NCI-H2107 (cell line): ENCODE results near the gene CYP4Z1.
"Not testable (repeated sequence)": the region's sequence is repeated elsewhere in the genome, so short reads cannot be mapped to it uniquely, and the experiment has no call there.

Source experiments
- DNase-seq: peaks from one replicate; lab custom pipeline; 2025; lab: John Stamatoyannopoulos, UW

CYP4Z1 gene, protein sequence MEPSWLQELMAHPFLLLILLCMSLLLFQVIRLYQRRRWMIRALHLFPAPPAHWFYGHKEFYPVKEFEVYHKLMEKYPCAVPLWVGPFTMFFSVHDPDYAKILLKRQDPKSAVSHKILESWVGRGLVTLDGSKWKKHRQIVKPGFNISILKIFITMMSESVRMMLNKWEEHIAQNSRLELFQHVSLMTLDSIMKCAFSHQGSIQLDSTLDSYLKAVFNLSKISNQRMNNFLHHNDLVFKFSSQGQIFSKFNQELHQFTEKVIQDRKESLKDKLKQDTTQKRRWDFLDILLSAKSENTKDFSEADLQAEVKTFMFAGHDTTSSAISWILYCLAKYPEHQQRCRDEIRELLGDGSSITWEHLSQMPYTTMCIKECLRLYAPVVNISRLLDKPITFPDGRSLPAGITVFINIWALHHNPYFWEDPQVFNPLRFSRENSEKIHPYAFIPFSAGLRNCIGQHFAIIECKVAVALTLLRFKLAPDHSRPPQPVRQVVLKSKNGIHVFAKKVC

DNA sequence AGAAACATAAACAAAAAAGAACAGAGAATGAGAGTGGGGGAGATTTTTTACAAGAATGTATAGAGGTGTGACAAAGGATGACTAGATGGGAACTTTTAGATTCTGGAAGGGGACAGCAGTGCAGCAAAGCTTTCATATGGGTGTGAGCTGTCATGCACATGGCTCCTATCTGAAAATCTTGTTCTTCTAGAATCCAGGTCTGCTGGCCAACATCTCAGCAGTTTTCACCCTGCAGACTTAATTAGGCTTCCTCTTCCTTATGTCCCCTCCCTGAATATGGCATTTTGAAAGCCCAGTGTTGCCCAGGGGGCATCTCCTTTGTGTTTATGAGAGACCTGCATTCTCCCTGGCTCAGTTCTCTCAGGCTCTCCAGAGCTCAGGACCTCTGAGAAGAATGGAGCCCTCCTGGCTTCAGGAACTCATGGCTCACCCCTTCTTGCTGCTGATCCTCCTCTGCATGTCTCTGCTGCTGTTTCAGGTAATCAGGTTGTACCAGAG lies at the start of gene CYP4Z1:
Gene CYP4Z1 (plus strand): TSS at position 135 of the 498 bp plus-strand sequence. CDS start 260 bp downstream, at position 395.
- no peak for DNase-seq

DNA sequence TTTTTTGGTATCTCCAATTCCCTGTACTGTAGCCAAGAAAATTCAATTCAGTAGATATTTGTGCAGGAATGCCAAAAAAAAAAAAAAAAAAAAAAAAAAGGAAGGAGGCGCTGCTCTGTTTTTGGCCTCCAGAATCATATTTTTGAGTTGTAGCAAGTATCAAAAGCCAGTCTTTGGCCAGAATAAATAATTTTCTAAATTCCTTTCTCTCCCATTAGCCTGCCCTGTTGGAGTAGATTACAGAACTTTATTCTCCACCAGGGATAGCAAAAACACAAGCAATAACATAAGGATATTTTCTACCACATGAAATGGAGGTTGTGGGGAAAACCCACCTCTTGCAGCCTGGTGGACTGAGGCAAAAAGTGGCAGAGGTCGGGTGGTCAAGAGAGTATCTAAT lies 46.0 kb upstream of the CYP4Z1 start:
- DNase-seq = no peak

DNA sequence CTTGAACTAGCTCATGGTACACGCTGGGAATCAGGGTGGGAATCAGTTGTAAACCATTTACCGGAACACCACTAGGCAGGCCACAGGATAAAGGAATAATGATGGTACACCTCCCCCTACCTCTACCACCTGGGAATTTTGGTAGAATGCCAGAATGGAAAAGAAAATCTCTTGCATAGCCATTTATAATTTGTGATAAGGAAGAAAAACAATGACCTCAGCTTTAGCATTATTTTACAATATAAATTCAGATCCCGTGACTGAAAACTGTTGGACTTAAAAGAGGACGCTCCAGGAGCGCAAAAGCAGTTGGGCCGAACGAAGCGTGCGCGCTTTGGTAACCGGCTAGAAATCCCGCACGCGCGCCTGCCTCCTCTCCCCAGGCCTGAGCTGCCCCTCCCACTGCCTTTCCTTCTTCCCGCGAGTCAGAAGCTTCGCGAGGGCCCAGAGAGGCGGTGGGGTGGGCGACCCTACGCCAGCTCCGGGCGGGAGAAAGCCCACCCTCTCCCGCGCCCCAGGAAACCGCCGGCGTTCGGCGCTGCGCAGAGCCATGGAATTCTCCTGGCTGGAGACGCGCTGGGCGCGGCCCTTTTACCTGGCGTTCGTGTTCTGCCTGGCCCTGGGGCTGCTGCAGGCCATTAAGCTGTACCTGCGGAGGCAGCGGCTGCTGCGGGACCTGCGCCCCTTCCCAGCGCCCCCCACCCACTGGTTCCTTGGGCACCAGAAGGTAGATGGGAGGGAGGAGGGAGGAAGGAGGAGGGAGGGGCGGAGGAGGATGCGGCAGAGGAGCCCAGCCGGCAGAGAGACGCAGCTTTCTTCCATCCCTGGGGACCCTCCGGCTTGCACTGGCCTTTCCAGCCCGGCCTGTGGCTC lies 43.5 kb upstream of the CYP4Z1 start, which contains the start of gene CYP4X1:
Gene CYP4X1 (plus strand): TSS at position 402 of the 873 bp plus-strand sequence. CDS start 149 bp downstream, at position 551.
- no peak for DNase-seq

DNA sequence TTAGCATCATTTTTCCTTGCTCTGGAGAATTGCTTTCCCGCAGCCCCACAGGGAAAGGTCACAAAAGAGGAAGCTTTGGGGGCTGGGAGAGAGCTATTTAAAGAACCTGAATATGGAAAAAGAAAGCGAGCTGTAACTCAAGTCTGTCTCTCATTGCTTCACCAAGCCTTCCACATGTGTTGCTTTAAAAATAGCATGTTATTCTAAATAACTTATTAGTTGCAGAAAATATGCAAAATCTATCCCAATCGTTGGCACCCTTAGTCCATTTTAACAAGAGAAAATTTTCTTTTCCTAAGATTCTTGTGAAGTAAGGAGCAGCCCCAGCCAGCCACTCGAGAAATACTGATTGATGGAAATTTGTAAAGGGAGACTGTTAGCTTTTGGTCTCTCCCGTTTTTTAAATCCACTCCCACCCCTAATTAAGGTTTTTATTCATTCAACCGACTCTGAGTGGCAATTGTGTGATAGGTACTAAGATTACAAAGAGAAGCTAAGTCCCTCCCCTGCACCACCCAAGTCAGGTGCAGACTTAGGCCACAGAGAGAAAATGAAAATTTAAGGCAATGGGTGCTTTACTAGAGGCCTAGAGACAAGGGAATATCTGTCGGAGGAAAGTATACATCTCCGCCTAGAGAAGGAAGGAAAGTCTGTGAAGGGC lies 42.8 kb upstream of the CYP4Z1 start:
- no peak for DNase-seq

DNA sequence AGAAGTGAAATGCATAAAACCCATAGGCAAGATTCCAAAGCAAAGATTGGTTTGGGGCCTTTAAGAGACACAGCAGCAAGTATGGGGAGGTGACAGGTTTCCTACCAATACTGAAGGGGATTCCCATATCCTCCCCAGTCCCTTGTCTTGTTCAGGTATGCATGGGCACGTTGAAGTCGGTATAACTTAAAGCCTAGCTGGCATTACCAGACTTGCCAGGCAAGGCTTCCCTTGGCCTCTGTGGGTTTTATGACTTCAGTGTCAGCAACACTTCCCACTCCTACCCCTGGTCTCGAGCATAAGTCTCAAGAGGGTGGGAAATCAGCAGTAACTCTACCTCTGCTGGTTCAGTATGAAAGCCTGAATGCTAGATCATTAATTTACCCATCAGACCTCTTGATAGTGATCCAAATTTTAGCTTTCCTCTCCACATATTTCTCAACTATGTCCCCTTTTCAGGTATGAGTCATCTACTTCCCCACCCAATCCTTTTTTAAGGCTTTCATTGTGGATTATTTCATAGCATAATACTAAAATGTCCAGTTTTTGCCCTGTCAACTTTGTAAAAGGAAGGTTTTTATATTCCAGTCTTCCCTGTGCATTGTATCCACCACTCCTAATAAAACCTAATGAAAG lies 36.7 kb upstream of the CYP4Z1 start:
- DNase-seq = no peak

DNA sequence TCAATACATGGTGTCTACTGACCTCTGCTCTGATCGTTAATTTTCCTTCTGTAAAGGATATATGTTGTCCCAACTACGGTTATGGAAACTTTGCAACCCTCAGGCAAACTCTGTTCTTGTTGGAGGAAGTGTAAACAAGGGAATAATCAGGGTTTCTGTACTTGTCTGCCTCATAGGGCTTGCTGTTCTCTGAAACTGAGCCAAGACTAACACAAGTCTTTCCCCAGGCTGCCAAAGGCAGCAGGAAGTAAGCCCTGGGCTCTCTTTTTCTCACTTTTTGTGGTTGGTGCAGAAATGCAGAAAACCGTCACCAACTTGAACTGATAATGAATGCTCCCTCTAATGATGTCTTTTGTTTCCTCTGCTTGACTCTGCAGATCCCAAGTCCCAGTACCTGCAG lies 36.0 kb upstream of the CYP4Z1 start:
- no peak for DNase-seq

DNA sequence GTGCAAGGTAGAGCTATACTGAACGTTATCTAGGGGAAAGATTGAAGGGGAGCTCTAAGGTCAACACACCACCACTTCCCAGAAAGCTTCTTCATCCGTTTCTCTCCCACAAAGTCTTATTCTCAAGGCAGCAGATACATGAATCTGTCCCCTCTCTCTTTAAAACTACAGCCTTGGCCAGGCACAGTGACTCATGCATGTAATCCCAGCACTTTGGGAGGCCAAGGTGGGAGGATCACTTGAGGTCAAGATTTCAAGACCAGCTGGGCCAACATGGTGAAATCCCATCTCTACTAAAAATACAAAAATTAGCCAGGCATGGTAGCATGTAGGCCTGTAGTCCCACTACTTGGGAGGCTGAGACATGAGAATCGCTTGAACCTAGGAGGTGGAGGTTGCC lies 35.4 kb upstream of the CYP4Z1 start:
- DNase-seq = no peak

DNA sequence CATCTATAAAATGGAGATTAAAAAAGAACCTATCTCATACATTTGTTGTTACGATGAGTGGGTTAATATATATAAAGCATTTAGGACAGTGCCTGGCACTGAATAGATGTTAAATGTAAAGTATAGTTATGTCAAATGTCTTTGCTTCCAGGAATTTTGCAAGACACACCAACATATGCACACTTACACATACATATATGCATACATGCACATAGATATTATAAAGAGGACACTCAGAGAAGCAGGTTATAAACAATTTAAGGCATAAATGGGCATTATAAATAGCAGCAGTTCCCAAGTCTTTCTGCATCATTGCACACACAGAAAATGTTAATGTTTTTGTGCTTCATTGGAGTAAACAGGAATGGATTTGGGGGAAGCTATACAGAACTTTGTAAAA lies 30.3 kb upstream of the CYP4Z1 start:
- DNase-seq = no peak

DNA sequence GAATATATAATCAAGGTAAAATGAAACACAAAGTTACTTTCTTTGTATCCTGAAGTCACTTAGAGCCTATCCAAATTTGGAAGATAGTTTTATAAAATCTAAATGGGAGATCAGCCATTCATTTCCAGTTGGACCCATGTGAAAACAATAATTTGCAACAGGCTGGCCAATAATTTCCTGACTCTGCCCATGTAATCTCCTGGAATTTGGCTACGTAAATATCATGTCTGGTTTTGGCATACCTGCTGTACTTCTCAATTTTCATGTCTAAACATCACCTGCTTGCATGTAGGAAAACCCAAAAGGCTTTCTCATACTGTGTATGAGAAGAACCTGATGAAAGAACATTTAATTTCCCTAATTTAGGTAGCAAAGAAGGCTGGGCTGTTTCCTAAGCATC lies 7.7 kb upstream of the CYP4Z1 start:
- no peak for DNase-seq

DNA sequence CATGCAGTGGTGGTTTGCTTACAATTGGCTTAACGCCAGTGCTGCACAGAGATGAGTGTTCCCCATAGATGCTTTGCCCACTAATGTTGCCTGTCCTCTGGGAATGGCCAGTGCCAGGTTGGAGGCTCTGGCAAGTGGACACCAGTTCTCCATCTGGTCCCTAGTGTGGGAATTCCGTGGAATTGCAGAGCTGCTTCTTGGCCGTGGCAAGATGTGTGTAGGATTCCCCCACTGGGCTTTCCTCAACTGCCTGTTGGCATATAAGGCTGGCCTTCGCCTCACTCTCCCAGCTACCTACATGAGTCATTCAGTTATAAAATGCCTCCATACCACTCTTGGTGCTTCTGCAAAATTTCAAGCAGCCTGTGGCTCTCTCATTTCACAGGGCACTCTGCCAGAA lies 2.0 kb downstream of the CYP4Z1 start:
- not testable (repeated sequence) for DNase-seq

DNA sequence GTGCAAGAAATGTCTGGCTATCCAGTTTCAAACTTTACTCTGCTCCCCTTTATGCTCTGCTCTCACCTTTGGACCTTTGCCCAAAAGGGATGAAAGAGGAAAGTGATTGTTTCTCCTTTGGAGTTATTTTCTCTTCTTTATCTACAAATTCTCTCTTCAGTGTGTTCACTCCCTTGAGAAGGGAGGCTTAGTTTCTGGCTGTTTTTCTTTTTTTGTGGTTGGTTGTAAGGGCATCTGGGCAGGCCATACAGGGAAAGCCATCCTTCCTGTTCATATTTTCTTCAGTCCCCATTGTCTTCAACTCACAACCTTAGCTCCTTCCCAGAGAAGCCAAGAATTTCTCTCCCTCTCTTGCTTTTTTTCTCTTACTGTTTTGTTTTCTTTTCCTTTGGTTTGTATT lies 2.5 kb downstream of the CYP4Z1 start:
- DNase-seq = not testable (repeated sequence)

DNA sequence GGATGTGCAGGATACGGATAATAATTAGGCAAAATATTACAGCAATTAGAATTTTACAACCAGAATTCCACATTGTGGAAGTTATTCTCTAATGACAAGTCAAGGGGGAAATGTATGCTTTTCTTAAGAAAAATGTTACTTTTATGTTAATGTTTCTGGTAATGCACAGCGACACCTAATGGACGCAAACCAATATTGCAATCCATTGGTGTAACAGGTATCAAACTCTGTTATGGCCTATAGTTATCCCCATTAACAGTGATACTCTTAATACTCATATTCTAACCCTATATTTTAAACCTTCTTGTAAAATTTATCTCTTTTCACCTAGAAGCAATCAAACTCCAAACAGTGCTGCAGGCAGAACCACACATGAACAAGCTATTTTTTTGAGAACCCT lies 22.3 kb downstream of the CYP4Z1 start:
- DNase-seq = not testable (repeated sequence)

DNA sequence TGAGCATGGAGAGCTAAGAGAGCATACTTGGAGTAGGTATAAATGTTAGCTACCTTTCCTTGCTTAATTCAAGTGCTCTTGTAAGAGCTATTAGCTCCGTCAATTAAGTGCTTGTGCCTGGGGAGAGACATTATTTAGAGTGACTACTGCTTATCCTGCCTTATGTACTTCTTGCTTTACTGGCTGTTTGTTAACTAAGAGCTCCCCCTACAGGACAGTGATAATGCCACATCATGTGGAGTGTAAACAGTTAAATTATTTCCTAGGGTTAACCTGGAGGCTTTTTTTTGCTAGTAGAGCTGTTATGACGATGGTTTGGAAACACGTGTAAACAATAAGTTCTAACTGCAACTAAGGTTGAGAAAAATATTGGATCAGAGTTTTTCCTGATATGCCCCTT lies 24.4 kb downstream of the CYP4Z1 start:
- DNase-seq = not testable (repeated sequence)

DNA sequence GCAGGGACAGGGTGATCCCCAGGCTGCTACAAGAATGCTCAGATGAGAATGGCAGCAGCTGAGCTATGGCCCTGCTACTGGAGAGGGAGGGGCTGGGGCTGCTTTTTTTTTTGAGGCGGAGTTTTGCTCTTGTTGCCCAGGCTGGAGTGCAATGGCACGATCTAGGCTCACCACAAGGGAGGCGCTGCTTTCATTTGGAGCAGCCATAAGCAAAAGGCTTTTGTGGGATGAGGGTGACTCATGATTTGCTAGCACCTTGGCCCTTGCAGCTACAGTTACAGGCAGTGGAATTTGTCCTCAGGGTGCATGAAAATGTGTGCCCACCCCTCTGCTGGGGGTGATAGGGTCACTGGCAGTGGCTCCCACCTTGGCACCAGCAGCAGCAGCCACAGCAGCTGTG lies 37.8 kb downstream of the CYP4Z1 start:
- no peak for DNase-seq

DNA sequence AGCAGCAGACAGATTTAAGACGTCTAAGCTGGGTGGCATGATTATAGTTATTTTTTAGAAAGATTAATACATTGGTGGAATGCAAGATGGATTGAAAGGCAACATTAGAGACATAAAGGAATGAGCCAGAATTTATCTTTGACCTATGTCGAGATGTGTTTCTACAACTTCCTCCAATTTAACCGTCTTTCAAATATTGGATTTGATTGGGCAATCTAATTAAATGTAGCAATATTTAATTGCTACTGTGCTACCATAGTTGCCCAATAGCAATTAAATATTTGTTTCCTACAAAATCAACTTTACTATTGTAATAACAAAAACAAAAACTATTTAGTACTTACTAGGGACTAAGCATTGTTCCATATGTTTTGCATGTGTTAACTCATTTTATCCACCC lies 39.8 kb downstream of the CYP4Z1 start:
- no peak for DNase-seq

DNA sequence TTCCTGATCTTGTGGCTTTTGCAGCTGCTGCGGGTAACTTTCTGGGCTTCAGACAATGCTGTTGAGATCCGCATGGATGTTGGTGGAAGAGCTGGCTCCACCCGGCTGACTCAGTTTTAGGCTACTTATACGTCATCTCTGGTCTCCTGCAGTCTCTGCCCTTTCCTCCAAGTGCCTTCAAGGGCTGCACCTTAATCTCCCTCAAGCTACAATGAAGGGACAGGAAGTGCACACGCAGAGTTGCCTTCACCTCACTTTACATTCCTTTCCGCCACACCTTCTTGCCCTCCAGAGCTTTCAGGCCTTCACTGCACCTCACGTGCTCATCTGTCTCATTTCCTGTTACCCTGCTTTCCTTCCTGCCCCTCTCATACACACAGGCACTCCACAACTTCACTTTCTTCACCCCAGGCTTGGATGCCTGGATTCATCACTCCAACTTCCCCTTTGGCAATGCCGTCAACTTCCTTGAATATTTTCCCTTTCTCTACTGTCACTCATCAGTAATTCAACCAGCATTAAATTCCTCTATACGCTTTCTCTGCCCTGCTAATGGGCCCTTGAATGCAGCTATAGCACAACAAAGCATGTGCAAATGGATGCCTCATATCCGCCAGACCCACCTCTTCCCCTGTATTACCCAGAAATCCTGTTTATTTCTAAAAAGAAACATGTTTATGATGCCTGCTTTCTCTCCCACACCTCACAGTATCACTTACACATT lies 41.0 kb downstream of the CYP4Z1 start:
- DNase-seq = not testable (repeated sequence)

DNA sequence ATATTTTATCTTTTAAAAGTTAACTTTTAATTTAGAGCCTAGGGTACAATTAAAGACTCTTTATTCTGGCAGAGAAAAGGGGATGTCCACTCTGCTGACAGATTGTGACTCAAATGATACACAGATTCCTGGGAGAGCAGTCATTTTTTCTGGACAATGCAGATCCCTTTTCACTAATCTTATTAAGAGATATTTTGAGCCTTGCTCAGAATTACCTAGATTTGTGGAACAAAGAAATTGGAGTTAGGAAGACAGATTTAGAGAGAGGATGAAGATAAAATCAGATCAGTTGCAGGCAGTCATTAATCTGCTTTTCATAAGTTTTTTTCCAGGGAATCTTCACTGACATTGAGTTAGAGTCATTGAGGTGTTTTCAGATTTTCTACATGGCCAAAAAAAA lies 42.5 kb downstream of the CYP4Z1 start:
- DNase-seq = not testable (repeated sequence)

DNA sequence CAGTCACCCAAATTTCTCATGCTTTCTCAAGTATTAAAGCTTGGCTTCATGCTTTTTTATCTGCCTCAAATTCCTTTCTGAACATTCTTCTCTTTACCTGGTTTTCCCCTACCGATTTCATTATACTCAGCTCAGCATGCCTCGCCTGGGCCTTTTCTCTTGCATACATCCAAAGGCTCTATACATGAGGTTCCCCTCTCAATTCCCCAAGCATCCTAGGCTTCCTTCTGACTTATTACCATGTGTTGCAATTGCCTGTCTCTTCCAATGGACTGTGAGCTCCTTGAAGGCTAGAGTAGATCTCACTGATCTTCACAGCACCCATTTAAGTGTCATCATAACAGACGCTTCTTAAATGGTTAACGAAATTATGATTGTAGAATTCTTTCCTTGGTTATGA lies 46.1 kb downstream of the CYP4Z1 start:
- DNase-seq = no peak

DNA sequence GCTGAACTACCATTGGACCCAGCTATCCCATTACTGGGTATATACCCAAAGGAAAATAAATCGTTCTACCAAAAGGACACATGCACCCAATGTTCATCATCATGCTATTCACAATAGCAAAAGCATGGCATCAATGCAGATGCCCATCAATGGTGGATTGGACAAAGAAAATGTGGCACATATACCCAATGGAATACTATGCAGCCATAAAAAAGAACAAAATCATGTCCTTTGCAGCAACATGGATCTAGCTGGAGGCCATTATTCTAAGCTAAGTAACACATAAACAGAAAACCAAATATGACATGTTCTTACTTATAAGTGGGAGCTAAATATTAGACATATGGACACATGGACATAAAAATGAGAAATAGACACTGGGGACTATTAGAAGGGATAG lies 54.0 kb downstream of the CYP4Z1 start:
- DNase-seq = not testable (repeated sequence)

DNA sequence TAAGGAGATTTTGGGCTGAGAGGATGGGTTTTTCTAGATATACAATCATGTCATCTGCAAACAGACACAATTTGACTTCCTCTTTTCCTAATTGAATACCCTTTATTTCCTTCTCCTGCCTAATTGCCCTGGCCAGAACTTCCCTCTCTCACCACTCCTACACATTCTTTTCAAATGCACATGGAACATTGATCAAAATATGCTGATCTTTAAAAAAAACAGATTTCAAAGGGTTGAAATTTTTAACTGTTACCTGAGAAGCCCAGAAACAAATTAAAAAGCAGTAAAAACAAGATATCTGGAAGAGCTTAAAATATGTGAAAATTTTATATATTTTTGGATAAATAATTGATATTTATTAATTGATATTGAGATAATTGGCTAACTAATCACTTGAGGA lies 57.8 kb downstream of the CYP4Z1 start:
- not testable (repeated sequence) for DNase-seq

DNA sequence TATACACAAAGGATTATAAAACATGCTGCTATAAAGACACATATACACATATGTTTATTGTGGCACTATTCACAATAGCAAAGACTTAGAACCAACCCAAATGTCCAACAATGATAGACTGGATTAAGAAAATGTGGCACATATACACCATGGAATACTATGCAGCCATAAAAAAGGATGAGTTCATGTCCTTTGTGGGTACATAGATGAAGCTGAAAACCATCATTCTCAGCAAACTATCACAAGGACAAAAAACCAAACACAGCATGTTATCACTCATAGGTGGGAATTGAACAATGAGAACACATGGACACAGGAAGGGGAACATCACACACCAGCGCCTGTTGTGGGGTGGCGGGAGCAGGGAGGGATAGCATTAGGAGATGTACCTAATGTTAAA lies 60.0 kb downstream of the CYP4Z1 start:
- DNase-seq = not testable (repeated sequence)
